Inflammatory macrophage treated with lipopolysaccharide for 4 hours (primary cell): ENCODE measurements around the gene WDR89.
A peak's percentile ranks its signal among the peaks of the same experiment; 100 is the strongest.
"Not testable (repeated sequence)": the region's sequence is repeated elsewhere in the genome, so short reads cannot be mapped to it uniquely, and the experiment has no call there.

Experiments
- DNase-seq: peaks from one replicate; pipeline ENCODE4 v3.0.0-alpha.2; 2020

WDR89 gene

DNA sequence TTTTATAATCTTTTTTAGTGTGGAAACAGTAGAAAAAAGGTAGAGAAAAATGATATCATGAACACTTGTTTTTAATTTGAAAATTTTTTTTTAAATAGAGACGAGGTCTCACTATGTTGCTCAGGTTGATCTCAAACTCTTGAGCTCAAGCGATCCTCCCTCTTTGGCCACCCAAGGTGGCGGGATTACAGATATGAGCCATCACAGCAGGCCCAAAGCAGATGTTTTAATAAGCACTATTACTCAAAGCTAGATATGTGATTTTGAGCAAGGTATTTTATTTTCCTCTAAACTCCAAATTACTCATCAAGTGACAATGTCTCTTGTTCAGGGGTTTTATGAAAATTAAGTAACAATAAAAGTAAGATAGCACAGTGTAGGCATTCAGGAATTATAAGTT lies 10.7 kb upstream of the WDR89 start:
- no peak for DNase-seq

DNA sequence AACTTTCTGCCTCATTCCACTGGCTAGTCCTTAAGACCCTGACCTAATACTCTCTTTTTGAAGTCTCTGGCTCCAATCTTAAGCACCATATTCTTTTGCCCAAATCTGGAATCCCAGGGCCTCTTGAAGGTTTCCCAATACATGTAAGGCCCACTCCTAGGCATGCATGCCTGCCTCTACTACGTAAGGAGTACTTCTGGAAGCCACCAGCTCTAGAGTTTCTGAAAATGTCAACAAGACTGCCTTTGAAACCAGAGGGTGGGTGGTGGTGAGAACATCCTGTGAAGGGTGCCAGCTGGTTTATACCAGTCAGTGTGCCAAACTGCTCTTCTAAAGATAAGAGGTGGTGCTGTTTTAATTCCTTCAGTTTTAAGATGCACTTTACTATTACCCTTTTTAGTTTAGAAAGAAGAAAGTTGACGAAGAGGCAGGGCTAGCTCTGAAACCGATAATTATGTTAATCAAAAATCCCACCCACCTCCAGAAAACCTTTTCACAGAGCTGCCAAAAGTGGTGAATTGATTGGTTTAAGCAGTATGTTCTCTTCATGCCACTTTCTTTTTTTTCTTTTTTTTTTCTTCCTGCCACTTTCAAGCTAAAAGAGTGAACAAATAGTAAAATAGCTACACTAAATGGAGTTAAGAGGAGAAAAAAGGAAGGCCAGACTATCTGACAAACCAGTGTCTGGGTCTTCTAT lies 8.7 kb upstream of the WDR89 start:
- DNase-seq, result no peak

DNA sequence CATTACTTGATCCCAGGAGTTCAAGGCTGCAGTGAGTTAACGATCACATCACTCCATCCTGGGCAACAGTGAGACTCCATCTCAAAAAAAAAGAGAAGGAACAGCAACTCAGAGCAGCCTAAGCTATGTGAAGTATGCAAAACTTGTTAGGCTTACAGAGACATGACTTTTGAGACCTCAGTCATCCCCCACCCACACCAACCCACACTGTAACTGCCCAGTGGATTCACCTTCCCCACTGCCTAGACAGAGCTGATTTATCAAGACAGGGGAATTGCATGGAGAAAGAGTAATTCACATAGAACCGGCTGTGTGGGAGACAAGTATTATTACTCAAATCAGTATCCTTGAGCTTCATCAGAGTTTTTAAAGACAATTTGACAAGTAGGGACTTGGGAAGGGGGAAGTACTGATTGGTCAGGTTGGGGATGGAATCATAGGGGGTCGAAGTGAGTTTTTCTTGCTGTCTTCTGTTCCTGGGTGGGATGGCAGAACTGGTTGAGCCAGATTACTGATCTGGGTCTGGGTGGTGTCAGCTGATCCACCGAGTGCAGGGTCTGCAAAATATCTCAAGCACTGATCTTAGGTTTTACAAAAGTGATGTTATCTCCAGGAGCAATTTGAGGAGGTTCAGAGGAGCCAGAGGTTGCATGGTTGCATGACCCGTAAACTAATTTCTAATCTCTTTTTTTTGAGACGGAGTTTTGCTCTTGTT lies 6.2 kb upstream of the WDR89 start:
- DNase-seq, result peak; percentile 56

DNA sequence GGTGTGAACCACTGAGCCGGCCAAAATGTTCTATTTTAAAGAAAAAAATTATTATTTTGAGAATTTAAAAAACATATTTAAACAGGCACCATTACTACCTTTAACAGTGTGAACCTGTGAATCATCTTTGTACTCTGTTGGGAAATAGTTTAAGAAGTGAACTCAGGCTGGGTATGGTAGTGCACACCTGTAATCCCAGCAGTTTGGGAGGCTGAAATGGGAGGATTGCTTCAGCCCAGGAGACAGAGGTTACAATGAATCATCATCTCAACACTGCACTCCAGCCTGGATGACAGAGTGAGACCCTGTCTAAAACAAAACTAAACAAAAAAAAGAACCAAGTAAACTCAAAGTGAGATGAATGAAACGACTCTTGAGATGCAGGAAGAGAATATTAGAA lies 3.1 kb upstream of the WDR89 start:
- DNase-seq, result no peak

DNA sequence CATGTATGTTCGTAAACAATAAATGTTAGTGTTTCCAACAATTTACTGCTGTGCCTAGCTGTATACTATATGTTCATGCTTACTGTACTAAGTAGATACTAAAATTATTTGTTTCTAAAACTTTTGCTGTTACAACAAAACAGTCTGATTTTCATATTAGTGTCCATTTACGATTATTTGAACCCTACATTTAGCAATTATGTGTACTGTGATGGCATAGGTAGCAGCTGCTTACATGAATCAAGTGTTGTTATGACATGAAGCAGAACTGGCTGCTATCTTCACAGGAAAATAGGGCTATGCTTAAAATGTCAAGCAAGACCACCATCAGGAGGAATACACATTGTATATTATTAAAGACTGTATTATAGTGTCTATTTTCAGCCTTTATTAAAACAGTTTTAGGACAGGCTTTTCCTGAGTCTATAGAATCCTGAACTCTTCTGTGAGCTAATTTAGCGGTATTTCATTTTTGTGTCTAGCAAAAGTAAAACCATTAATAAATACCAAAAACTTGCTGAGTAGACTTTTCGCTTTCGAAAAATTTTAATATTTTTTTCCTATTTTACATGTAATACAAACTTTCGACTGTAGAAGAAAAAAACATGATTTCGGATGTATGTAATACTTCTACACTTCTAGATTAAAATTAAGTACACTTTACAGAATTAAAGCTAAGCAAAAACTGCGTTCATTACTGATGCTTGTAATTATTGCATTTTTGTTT lies 1.1 kb upstream of the WDR89 start:
- DNase-seq, result no peak

DNA sequence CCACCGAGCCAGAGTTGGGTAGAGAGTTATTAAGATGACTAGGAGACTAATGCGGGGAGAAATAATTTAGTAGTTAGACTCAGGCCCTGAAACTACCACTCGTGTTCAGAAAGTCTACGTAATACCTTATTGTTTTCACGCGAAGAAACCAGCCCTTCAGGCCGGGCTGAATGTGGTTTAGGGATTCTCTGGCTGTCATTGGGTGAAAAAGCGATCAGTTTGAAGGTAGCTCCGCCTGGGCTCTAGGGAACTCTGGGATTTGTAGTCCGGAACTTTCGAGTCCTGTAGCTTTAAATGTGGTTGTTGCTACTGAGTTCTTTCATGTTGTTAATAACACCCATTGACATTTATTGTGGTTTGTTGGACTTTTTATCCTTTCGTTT lies 549 bp upstream of the WDR89 start:
- DNase-seq, result peak; percentile 93

DNA sequence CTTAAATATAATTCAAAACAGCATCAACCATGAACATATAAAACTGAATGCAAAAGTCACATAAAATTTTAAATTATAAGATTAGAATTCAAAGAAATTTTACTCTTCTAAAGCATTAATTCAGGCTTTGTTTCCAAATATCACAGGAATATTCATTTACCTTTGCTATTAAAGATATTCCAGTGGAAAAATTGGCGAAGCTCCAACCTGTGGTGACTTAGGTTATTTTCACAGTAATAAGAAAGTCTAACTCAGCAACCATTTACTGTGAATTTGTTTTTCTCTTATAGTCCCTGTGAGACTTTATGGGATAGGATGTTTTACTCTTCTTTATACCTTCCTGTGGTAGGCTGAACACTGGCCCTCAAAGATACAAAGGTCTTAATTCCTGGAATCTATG lies 3.2 kb downstream of the WDR89 start:
- DNase-seq, result no peak

DNA sequence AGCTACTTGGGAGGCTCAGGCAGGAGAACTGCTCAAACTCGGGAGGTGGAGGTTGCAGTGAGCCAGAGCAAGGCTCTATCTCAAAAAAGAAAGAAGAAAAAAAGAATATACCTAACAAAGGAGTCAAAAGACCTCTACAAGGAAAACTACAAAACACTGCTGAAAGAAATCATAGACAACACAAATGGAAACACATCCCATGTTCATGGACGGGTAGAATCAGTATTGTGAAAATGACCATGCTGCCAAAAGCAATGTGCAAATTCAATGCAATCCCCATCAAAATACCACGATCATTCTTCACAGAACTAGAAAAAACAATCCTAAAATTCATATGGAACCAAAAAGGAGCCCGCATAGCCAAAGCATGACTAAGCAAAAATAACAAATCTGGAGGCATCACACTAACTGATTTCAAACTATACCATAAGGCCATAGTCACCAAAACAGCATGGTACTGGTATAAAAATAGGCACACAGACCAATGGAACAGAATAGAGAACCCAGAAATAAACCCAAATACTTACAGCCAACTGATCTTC lies 5.5 kb downstream of the WDR89 start:
- not testable (repeated sequence) for DNase-seq

DNA sequence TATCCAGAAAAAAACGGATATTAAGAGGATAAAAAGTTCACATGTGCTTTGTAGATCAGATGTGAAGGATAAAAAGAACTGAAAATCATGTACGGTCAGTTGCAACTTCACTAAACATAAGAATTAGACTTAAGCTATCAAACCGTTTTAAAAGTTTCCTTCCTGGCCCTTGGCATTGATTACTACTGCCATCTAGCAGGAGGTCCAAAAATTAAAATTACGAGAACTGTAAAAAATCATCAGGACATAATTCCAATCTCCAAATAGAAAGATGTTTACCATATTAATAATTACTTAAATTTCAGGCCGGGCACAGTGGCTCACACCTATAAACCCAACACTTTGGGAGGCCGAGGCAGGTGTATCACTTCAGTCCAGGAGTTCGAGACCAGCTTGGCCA lies 7.9 kb downstream of the WDR89 start:
- no peak for DNase-seq

DNA sequence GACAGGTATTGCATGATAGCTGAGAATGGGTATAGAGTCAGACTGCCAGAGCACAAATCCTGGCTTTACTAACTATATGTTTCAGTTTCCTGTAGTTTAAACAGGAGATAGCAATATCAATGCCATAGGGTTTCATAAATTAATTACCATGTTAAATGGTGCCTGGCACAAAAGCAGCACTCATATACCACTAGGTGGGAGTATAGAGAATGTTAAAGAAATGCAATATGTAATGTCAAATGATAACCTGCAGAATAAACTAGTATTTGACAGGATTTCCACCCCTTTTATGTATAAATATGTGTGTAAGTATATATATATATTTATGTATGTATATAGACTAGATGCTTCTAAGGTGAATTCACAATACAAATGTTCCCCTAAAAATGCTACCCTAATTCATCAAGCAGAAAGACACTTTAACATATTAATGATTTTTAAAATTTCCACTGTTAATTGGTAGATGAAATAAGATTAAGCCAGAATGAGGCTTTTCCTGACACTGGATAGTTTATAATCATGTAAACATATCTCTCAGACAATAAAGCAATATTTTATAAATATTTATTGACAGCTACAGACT lies 8.6 kb downstream of the WDR89 start:
- DNase-seq, result peak; percentile 60

DNA sequence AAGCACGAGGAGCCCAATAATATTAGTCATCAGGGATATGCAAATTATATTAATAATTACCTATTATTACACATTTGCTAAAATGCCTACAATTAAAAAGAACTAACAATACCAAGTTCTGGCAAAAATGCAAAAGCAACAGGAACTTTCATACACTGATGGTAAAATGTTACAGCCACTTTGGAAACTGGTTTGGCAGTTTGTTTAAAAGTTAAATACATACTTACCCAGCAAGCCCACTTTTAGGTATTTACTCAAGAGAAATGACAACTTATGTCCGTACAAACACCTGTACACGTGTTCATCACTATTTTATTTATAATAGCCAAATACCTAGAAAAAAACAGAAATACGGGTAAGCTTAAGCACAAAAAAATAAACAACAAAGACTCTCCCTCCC lies 17.0 kb downstream of the WDR89 start:
- DNase-seq, result no peak

DNA sequence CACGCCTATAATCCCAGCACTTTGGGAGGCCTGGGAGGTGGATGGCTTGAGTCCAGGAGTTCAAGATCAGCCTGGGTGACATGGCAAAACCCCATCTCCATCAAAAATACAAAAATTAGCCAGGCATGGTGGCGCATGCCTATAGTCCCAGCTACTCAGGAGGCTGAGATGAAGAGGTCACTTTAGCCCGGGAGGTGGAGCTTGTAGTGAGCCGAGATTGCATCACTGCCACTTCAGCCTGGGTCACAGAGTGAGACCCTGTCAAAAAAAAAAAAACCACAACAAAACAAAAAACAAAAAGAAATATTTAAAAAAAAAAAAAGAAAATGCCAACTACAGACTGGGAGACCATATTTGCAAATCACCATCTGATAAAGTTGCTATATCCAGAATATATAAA lies 17.5 kb downstream of the WDR89 start:
- no peak for DNase-seq

DNA sequence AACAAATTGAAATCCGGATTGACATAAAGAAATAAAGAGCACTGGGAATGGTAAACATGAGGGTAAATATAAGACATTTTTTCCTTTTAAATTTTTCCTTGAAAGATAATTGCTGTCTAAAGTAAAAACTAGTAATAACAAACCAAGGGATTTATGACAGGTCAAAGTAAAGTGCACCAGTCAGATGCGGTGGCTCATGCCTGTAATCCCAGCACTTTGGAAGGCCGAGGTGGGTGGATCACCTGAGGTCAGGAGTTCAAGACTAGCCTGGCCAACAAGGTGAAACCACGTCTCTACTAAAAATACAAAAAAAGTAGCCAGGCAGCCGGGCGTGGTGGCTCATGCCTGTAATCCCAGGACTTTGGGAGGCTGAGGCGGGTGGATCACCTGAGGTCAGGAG lies 19.7 kb downstream of the WDR89 start:
- DNase-seq, result not testable (repeated sequence)

DNA sequence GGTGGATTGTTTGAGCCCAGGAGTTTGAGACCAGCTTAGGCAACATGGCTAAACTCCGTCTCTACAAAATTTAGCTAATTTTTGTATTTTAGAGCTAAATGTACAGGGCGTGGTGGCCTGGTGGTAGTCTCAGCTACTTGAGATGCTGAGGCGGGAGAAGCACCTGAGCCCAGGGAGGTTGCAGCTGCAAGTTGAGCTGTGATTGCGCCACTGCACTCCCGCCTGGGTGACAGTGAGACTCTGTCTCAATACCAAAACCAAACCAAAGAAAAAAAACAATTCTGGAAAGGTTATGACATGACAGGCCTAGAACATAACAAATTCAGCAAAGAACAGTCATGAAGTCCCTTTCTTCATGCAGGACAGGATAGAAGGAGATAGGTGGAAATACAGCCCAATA lies 25.7 kb downstream of the WDR89 start:
- no peak for DNase-seq

DNA sequence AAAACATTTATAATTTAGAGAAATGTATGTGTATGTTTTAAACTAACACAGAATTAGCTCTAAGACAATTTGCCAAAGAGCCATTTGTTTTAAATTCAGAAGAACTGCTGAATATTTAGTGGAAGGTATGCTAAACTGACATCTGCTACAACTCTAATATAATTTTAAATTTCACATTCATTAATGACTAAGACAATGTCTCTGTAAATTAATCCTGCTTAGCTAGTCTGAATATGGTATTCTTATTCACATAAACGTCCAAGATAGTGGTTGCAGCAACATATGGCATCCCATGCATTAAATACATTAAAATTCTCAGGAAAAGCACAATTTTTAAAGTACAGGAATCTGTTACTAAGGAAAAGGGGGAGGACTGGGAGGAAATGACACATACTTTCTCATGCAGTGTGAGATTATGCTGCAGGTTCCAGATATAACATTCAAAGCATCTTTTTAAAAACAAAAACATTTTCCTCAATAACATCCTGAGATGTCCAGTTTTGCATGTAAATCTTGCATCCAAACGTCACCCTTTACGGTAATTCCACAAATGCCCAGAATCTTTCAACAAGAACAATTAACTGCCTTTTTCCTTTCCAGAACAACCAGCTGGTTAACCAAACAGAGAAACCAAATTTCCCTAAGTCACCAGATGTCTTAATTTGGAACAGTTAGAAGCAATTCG lies 26.9 kb downstream of the WDR89 start:
- no peak for DNase-seq

DNA sequence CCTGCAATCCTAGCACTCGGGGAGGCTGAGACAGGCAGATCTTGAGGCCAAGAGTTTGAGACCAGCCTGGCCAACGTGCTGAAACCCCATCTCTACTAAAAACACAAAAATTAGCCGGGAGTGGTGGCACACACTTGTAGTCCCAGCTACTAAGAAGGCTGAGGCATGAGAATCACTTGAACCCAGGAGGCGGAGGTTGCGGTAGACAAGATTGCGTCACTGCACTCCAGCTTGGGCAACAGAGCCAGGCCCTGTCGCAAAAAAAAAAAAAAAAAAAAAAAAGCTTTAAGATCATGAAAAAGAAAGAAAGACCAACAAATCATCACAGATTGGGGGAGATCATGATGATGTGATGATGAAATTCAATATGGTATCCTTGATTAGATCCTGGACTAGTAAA lies 30.6 kb downstream of the WDR89 start:
- peak; percentile 29 for DNase-seq

DNA sequence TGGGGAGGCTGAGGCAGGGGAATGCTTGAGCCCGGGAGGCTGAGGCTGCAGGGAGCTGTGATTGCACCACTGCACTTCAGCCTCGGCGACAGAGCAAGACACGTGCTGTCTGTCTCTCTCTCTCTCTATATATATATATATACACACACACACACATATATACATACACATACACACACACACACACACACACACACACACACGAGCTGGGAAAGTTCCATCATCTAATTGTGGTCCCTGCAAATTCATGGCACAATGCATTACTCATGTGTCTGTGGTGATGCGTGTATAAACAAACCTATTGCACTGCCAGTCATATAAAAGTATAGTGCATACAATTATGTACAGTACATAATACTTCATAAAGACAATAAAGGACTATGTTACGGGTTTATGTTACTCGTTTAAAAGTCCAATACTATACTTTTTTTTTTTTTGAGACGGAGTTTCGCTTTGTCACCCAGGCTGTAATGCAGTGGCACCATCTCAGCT lies 36.6 kb downstream of the WDR89 start:
- no peak for DNase-seq

DNA sequence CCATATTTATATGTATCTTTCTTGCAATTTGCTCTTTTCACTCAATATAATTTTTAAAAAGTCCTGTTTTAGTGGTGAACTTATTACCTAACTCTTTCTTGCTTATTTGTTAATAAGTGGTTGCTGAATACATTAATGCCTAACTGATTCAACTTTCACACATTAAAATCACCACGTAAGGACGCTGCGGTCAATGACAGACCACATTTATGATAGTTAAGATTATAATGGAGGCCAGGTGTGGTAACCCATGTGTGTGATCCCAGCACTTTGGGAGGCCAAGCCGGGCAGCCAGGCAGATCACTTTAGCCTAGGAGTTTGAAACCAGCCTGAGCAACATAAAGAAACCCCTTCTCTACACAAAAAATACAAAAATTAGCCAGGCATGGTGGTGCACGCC lies 37.0 kb downstream of the WDR89 start:
- DNase-seq, result no peak

DNA sequence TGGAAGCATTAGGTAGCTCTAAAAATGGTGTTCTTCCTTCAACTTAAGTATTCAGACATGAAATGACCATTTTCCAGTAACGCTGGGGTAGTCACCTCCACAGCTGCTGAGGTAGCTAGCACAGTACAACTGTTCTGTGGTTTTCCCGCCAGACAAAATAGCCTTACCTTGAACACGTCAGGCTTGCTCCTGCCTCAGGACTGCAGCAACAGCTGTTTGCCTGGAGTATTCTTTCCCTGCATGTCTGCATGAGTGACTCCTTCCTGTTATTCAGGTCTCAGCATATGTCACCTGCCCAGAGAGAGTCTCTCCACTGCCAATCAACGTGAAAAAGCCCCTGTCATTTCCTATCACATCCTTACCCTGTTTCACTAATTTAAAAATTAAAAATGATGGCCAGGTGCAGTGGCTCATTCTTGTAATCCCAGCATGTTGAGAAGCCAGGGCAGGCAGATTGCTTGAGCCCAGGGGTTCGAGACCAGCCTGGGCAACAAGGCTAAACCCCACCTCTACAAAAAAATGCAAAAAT lies 37.9 kb downstream of the WDR89 start:
- no peak for DNase-seq

DNA sequence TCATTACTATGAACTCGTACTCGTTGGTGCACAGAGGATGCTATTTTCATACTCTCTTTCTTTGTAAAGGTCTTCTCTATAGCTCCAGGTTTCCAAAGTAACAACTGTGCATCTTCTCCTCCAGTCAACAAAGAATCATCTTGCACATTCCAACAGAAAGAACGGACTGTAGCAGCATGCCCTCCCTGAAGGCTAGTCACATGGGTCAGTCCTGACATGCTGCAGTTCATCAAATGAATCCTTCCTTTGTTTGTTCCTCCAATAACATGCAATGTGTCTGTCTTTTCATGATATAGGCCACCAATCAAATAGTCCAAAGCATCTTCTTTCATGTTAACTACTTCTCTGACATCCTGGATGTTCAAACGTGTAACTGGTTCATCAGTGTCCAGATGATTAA lies 42.9 kb downstream of the WDR89 start:
- no peak for DNase-seq

DNA sequence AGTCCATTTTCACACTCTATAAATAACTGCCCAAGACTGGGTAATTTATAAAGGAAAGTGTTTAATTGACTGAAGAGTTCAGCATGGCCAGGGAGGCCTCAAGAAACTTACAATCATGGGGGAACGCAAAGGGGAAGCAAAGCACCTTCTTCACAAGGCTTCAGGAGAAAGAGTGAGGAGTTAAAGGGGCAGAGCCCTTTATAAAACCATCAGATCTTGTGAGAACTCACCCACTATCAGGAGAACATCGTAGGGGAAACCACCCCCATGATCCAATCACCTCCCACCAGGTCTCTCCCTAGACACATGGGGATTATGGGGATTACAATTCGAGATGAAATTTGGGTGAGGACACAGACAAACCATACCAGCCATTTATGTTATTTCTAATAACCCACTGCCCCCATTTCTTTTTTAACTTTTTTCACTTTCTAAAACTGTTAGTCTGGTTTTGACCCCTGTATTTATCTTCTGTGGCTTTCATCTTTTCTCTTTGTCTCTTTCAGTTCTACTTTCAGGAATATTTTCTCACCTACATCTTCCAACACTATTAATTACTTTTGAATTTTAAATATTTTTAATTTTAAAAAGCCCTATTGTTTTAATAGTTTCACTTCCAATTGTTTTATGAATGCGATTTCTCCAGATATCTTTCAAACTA lies 44.5 kb downstream of the WDR89 start:
- DNase-seq, result no peak
